Keratinocyte (primary cell): ENCODE data around the gene N4BP3.

ENCODE experiments used
- CTCF ChIP-seq, 3 experiments: IDR thresholded peaks in 1 of 3; conservative IDR thresholded peaks in 1 of 3; optimal IDR thresholded peaks in 1 of 3; 2 replicates in 2 of 3; 3 replicates in 1 of 3; pipeline versions ENCODE3 to v1.5.1; 2011; ENCODE audit warnings: low read length in 3 of 3, mild to moderate bottlenecking in 3 of 3, moderate library complexity in 2 of 3, control low read depth in 1 of 3, inconsistent platforms in 1 of 3; ENCODE audit not compliant: insufficient read depth in 2 of 3; ENCODE audit errors: extremely low read depth in 1 of 3
- EZH2 ChIP-seq: IDR thresholded peaks from one replicate; pipeline ENCODE4 v1.6.1; 2012; ENCODE audit warnings: inconsistent platforms, mild to moderate bottlenecking, low read length, moderate library complexity

GRCh38 chr5:178174456-178174855 lies 61.1 kb downstream of the N4BP3 start:
- TF ChIP-seq CTCF (optimal IDR thresholded peaks at IDR 0.05 in 1 of 3, IDR thresholded peaks at IDR 0.05 in 1 of 3, conservative IDR thresholded peaks at IDR 0.05 in 1 of 3; ENCODE audit: extremely low read depth in 1 of 3, insufficient read depth in 2 of 3, low read length in 3 of 3), result no peak
- TF ChIP-seq EZH2, result no peak
